Ishikawa (cell line): ENCODE measurements around the gene SLC10A7.

Experiments
- CEBPB ChIP-seq: IDR thresholded peaks from 2 replicates; pipeline ENCODE4 v1.6.1; 2012
- CREB1 ChIP-seq: IDR thresholded peaks from 2 replicates; pipeline ENCODE4 v1.6.1; 2012; ENCODE audit warnings: low read depth
- EGR1 ChIP-seq: IDR thresholded peaks from 2 replicates; pipeline ENCODE4 v1.6.1; 2012
- EP300 ChIP-seq: IDR thresholded peaks from 2 replicates; pipeline ENCODE4 v1.6.1; 2012; ENCODE audit warnings: borderline replicate concordance
- FOXM1 ChIP-seq: IDR thresholded peaks from 2 replicates; pipeline ENCODE4 v1.6.1; 2012; ENCODE audit warnings: low read depth, borderline replicate concordance
- MAX ChIP-seq: IDR thresholded peaks from 2 replicates; pipeline ENCODE4 v1.6.1; 2012
- NFIC ChIP-seq: IDR thresholded peaks from 2 replicates; pipeline ENCODE4 v1.6.1; 2012
- RAD21 ChIP-seq: IDR thresholded peaks from 2 replicates; pipeline ENCODE4 v1.6.1; 2012; ENCODE audit warnings: low read depth
- REST ChIP-seq: IDR thresholded peaks from 2 replicates; pipeline ENCODE4 v1.6.1; 2012; ENCODE audit warnings: low read depth, mild to moderate bottlenecking
- TAF1 ChIP-seq: IDR thresholded peaks from 2 replicates; pipeline ENCODE4 v1.6.1; 2012; ENCODE audit warnings: low read depth, mild to moderate bottlenecking
- TCF12 ChIP-seq: IDR thresholded peaks from 2 replicates; pipeline ENCODE4 v1.6.1; 2012; ENCODE audit warnings: low read depth
- TEAD4 ChIP-seq: IDR thresholded peaks from 2 replicates; pipeline ENCODE4 v1.6.1; 2012
- USF1 ChIP-seq: IDR thresholded peaks from 2 replicates; pipeline ENCODE4 v1.6.1; 2012
- YY1 ChIP-seq: IDR thresholded peaks from 2 replicates; pipeline ENCODE4 v1.6.1; 2012; ENCODE audit warnings: low read depth
- ZBTB7A ChIP-seq: IDR thresholded peaks from 2 replicates; pipeline ENCODE4 v1.6.1; 2012; ENCODE audit warnings: low read depth

SLC10A7 gene

DNA sequence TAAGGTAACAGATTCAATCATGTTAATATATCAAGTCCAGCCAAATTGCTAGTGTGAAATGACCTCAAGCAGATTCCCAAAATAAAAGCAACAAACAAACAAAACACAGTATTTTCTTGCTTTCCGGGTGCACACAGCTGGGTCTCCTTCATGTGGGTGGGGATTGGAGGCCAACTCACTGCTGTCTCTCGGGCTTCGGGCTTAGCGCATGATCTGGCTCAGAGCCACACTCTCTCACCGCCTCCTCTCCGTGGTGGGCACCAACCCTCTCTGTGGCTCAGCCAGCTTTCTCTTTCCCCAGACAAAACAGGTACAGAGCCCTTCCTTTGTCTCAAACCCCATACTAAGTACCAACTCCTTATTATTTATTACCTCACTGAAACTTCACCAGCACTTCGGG is 310.3 kb downstream of the SLC10A7 start:
- no peak for TF ChIP-seq CEBPB
- no peak for TF ChIP-seq ZBTB7A
- TF ChIP-seq TCF12 = no peak
- TF ChIP-seq REST = no peak
- TF ChIP-seq NFIC = no peak
- no peak for TF ChIP-seq YY1
- no peak for TF ChIP-seq USF1
- TF ChIP-seq RAD21 = no peak
- TF ChIP-seq CREB1 = no peak
- TF ChIP-seq TEAD4 = no peak
- TF ChIP-seq MAX = no peak
- no peak for TF ChIP-seq TAF1
- TF ChIP-seq FOXM1 = no peak
- TF ChIP-seq EGR1 = no peak
- TF ChIP-seq EP300 = no peak

DNA sequence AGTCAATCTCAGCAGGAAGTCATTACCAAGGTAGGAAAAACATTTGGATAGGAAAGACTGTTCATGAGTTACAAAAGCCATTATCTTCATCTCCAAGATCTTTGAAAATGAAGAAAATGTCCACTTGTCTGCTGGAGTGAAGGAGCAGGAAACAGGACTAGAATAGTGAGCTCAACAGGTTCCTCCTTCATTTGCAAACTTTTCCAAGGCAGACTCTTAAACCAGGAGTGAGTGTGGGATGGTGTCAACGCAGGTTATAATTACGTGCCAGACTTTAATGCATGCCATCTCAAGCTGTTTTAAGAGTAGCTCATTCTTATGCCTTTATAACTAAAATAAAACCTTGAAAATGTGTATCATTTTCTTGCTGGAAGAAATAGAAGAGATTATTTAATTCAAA is 310.9 kb downstream of the SLC10A7 start:
- TF ChIP-seq NFIC = no peak

DNA sequence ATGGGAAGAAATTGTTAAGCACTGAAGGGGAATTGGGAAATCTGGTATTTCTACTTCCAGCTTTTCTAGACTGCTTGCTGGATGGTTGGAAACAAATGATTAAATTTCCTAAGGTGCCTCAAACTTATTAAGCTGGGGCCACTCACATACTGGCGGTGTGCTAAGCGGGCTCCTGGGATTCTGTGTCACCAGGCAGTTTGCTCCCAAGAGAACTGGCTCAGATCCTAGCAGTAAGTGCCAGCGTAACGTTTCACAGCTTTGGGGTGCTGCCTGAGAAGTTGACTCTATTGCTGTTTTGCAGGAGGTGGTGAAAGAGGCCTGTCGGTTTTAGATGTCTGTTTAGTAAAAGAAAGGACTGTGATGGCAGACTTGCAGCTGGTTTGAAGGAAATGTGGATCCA is 314.3 kb downstream of the SLC10A7 start:
- TF ChIP-seq MAX = no peak
- TF ChIP-seq TEAD4 = no peak
- TF ChIP-seq YY1 = no peak
- no peak for TF ChIP-seq TAF1
- no peak for TF ChIP-seq RAD21
- no peak for TF ChIP-seq TCF12
- TF ChIP-seq EP300 = no peak
- no peak for TF ChIP-seq EGR1
